Cortex of kidney (tissue), 1 donor: ENCODE data around the gene INPP5D.

Experiments used
- DNase-seq: peaks from one replicate; lab custom pipeline; 2025; lab: John Stamatoyannopoulos, UW

INPP5D gene

DNA sequence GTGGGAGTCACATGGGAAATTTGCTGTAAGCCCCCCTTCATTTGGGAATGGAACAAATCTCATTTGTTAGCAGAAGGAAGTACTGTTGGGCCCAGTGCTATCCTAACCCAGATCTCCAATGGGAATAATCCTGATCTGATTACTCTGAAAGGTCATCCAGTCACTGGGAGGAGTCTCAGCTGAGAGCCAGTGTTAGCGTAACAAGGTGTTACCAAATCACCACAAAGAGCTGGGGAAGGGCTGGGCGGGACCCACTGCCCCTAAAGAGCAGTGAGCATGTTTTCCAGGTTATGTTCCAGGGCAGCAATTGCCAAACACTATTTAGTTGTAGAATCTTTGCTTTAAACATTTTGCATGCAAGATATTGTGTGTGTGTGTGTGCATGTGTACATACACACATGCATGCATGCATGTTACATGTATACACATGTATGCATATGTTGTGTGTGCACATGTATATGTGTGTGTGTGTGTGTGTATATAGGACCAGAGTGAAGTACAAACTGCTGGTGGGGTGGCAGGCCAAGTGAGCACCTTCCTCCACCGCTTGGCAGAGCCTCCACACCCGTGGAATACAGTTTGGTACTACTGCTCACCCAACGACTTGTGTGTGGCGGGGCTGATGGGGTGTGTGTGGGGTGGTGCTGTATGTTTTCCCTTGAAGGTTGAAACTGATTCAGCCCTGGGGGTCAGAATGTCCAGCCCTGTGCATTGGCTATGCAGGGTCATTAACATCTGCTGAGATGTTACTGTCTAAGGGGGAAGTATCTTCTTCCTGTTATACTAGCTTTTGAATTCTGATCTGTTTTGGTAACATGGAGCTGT is 15.2 kb downstream of the INPP5D start:
- no peak for DNase-seq

DNA sequence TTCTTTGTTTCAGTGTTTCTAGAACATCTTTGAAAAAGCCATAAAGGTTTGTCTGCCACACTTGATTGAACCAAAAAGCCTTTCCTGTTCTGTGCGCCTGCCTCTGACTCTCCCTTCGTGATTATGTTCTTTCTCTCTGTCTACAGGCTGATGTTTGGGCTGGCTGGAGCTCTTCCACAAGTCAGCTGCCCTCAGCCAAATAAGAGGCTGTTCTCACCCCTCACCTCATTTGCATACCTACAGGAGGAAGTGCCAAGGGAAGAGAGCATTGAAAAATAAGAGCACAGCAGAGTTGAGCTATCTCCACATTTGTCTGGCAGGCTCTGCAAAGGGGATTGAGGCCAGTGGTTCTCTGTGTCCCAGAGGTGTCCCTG is 15.8 kb downstream of the INPP5D start:
- DNase-seq, result no peak

DNA sequence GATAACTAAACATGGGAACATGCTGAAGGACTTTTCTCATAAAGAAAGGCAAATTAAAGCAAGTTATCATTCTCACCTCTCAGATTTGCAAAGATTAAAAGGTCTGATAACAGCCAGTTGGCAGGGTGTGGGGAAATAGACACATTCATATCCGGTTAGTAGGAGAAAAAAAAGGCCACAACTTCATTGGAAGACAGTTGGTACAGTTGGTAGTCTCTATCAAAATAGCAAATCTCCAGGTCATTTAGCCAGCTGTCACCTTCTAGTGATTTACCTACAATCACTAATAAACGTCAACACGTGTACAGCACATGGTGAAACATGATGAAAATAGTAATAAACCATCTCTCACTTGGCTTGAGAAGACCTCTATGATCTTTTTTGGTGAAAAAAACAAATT is 16.6 kb downstream of the INPP5D start:
- DNase-seq, result no peak

DNA sequence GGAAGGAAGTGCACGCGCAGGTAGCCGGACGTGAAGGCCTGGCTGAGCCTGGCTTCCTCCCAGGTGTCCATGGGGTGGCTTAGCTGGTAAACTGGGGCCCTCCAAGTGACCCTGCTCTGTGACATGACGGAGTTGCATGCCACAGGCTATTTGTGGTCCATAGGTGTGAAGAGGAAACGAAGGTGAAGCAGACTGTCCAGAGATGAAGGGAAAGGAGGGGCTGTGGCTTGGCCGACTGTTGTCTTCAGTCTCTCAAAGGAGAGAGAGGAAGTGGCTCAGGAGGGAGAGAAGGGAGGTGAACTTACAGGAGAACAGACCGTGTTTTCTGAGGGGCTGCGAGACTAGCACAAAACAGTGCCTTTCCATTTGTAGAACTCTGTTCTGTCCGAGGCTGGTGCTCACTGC is 19.3 kb downstream of the INPP5D start:
- DNase-seq, result no peak

DNA sequence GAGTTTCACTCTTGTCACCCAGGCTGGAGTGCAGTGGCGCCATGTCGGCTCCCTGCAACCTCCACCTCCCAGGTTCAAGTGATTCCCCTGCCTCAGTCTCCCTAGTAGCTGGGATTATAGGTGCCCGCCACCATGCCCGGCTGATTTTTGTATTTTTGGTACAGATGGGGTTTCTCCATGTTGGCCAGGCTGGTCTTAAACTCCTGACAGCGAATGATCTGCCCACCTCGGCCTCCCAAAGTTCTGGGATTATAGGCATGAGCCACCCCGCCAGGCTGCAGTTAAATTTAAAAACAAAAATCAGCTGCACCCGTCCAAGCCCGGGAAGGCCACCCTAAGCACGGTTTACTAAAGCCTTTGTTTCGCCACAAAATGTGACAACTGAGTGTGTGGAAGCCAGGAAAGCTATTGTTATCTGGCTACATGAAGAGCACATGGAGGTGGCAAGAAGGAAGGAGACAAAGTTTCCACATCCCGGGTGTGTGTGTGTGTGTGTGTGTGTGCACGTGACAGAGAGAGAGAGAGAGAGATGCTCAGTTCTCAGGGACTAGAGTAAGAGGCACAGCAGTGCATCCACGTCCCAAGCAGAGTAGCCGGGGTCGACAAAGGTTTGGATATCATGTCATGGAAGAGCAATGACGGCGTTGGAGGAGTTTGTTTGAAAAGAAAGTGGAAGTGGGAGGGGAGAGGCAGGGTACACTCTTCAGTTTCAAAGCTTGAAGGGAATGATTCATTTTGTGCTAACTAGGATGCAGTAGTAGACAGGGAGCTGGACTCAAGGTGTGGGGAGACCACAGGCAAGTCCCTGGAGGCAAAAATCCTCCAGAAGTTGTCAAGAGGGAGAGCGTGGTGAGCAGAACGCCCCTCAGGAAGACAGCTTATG is 20.1 kb downstream of the INPP5D start:
- no peak for DNase-seq

DNA sequence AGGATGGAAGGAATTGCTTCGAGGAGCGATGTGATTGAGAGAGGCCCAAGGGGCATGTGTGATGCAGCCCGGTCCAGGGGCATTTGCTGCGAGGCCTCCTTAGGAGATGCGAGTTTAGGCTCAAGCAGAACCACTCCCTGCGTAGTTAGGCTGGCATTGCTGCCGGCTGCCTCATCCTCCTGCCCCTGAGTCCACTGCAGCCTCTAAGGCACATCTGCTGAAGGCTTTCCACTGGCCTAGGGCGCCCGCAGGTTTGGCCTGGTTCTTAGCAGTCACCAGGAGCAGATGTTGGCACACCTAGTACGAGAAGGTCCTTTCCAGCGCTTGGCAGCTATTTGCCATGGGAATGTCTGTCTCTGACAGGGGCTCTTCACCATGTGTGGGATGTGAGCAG is 20.7 kb downstream of the INPP5D start:
- DNase-seq, result no peak

DNA sequence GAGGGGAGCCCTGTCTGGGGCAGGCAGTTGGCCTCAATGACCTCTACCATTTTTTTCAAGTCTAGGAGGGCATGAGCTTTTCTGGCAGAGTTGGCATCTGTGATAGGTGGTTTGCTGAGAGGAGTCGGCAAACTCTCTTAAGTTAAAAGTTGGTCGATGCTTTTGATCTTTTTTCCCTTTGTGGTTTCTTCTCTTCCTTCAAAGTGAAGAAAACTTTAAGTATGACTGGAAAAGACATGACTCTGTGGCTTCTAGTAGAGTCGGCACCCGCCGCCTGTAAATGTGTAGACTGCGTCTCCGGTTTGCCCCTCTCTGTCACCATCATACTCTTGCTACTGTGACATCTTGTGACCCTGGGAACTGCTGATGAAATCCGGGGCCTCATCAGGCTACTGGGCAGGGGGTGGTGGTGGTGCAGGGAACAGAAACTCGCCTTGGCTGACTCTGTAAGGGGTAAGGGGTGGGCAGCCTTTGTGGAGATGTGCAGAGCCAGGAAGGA is 21.1 kb downstream of the INPP5D start:
- no peak for DNase-seq

DNA sequence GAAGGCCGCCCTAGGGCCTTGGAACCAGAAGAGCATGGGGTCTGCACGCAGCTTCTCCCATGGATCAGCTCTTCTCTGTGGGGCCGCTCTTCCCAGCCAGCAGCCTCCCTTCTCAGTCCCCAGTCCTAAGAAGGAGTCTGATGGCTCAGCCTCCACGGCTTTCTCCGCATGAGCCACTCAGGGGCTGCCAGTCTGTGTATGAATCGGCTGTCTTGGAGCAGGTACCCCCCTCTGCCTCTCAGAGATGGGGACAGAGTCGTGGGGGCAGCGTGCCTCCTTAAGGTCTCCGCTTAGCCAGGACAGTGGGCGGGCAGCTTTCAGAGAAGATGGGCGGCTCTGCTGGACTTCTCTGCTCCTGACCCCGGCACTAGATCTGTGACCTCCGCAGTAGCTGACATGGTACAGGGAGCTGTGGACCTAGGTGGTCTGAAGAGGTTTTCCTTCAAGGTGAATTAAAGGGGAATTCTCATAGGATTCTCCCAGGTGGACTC is 21.6 kb downstream of the INPP5D start:
- no peak for DNase-seq

DNA sequence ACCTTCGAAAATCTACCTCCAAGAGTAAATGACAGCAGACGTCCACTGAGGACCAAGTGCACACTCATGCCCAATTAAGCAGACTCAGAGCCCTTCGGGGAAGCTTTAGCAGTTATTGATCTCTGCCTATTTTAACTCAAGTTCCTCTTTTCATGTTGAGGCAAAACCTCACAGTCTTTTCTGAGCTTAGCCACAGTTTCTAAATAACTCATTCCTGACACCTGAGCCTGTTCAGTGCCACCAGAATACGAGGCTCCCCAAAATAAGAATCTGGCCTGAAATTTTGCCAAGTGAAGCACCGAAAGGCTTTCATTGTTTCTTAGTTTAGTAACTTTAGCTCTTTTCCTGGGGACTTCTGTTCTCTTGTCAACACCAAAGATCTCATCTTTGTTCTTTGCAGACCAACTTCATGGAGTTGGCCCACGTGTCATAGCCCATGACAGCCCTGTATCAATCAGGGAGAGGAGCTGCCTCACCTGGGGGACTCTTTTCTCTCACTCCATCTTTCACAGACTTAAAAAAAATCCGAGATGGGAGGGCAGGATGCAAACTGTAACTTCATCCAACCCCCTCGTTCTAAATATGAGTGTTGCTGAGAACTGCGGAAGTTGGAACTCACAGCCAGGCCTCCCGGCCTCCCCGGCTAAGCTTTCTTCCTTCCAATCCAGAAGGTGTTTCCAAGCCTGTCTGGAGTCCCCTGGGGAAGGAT is 22.2 kb downstream of the INPP5D start:
- no peak for DNase-seq

DNA sequence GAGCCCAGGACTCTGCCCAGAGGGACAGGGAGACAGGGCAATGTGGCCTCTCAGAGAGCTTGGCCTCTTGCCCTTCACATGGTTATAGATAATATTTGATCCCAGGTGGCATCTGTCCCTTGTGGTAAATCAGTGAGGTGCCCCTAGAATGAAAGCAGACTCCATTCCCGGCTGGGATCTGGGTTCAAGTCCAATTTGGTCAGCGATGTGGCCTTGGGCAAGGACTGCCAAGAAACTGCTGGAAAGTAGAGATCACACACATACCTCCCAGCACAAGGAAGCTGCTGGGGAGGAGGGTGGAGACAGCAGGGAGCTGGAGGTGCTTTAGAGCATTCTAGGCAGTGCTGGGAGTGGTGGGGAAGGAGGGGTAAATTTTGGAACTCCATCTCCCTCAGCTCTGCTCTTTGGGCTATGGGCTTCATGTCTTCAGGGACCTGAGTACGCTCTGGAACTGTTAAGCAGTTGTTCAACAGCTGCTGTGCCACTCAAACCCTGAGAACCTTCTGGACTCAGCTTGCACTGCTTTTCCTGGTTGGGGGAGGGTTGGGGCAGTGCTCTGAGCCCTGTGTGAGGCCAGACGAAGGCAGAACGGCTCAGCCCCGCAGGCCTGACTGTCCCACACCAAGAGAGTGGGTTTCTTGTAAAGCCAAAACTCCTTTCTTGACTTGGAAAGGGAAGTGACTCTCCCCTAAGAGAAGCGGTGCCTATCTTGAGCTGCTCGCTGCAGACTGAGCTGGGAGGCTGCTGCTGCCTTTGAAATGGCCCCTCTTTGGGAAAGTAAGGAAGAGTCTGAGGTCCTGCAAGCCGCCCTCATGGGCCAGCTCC is 23.0 kb downstream of the INPP5D start:
- no peak for DNase-seq

DNA sequence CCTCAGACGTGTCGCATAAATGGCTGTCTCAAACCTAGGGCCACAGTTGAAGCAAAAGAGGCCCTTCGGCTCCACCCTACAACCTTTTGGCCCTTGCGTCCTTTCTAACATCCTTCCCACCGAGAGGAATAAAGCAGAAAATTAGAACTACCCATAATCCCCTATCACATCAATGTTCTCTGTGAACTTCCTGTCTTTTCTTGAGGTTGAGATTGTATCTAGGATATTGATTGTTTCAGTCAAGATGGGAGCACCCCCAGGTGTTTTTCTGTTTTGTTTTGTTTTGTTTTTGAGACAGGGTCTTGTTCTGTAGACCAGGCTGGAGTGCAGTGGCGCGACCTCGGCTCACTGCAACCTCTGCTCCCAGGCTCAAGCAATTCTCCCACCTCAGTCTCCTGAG is 23.6 kb downstream of the INPP5D start:
- no peak for DNase-seq

DNA sequence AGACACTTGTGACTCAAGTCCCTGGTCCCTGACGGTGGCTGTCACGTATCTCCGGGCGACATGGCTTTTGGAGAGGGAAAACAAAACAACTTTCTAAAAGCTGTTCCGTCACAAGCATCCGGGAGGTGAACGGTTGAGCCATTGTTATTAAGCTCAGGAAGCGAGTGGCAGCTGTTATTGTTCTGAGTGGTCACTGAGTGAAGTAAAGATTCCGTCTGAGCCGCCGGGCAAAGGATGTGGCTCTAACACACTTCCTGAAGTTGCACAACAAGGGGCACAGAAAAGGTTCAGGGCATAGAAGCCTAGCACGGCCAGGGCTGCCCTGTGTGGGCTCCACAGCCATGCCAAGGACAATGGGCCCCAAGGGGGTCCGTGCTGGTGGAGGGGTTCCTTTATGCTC is 24.3 kb downstream of the INPP5D start:
- no peak for DNase-seq

DNA sequence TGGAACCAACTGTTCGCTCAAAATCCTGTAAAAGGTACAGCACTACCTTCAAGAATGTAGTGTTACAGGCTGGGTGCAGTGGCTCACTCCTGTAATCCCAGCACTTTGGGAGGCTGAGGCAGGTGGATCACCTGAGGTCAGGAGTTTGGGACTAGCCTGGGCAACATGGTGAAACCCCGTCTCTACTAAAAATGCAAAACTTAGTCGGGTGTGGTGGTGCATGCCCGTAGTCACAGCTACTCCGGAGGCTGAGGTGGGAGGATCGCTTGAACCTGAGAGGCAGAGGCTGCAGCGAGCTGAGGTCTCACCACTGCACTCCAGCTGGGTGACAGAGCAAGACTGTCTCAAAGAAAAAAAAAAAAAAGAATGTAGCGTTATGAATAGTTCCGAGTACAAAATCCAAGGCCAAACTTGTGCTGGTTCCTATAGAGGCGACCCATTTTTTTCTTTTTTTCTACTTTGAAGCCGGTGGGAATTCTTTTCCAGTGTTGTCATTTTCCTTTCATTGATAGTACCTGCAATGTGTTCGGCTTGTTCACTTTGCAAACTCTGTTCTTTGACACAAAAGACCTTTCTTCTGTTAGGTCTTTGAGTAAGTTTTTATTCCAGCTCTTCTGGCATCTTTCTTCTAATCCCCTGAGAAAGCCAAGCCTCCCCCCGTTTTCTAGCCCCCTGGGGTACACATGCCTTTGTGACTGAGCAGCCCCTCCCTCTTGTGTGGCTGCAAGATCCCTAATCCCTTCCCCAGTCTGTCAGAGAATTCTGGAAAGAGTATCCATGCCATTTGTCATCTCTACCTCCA is 25.1 kb downstream of the INPP5D start:
- no peak for DNase-seq

DNA sequence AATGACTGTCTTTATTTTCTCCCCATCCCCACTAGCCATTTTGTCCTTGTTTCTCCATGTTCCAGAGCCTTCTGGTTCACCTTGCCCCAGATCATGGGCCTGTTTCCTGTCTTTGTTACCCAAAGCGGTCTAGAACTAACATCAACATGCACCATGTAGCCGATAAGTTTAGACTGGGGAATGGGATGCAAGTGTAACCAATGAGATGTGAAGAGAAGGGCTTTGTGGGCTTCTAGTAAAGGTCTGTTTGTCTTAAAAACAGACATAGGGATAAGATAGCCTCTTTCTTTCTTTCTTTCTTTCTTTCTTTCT is 25.7 kb downstream of the INPP5D start:
- DNase-seq, result no peak

DNA sequence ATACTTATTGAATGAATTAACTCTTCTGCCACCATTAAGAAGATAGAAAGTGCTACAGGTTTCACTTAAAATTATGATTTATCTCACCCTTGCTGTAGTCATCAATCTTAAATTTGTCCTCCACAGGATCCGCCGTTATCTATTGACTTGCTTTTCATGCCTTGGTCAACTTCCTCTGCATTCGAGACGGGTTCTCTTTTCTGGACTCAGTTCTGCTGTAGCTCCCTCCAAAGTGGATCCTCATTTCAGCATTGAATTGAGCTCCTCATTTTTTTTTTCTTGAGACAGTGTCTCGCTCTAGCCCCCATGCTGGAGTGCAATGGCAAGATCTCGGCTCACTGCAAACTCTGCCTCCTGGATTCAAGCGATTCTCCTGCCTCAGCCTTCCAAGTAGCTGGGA is 27.6 kb downstream of the INPP5D start:
- no peak for DNase-seq

DNA sequence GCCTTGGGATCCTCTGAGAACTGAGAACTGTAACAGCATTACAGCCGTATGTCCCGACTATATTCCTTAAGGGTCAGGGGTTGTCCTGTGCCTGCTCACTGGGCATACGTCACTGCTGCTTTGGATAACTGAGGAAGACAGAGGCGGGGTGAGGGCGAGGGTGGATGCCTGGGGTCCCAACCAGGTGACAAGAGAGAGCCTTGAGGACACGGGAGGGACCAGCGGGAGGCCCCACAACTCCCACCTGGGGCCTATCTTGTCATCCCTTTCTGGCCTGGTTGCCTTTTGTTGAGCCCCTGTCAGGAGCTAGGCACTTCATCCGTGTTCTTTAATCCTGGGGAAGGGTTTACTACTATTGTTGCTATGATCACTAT is 28.8 kb downstream of the INPP5D start:
- no peak for DNase-seq

DNA sequence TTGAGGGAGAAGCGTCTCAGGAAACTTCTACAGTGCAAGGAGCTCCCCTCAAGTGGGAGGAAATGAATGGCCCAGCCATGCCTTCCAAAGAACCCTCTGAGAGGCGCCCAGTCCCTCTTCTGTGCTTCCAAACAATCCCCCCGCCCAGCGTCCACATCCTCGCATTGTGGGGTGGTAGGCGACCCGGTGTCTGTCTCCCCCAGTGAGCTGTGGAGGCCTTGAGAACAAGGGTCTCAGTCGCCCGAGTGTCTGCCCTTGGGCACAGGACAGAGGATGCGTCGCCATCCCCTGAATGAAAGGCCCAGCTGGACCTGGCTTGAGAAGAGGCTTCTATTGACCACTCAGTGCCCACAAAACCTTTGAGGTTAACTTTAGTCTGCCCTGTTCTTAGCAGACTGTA is 29.7 kb downstream of the INPP5D start:
- DNase-seq, result no peak

DNA sequence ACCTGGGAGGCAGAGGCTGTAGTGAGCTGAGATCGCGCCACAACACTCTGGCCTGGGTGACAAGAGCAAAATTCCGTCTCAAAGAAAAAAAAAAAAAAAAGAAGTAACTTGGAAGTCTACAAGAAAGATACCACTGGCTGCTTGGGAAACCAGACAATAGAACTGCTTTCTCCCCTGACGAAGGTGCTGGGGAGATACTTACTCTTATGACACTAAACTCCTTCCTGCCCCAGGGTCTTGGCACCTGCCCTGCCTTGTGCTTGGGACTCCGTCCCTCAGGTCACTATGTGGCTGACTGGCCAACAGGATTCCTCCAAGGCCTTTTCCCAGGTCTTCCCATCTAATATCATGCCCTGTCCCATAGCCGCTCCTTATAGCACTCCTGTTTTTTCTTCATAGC is 30.7 kb downstream of the INPP5D start:
- DNase-seq, result no peak

DNA sequence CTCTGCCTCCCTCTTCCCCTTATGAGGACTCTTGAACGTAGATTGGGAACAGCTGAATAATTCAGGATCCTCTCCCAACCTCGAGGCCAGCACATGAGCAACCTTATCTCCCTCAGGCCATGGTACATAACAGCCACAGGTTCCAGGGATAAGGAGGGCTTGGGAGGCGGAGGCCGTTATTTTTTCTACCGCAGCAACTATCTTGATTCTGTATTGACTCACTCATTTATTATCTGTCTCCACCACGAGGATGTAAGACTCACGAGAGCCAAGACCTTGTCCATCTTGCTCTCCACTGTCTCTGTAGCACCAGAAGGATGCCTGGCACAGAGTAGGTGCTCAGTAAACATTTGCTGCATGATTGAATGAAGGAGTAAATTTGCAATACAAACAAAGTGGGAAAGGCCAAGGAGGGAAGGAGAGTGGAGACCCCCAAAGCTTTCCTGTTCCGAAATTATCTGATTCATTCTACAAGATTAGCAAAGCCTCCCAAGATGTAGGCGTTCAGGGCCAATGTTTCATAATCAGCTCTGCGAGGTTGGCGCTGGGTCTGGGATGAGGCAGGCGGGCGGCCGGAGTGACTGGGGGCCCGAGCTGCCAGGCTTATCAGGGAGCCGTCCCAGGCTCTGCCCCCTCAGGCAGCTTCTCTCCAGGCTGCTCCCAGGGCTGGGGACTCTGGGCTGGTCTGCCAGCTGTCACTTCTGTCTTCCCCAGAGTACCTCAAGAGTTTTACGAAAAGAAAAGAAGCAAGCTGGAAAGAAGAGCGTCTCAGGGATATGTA is 31.6 kb downstream of the INPP5D start:
- no peak for DNase-seq
